Sigmoid colon (tissue), 4 donors: Measurements from ENCODE around the gene SLC9A1.
"Not testable (repeated sequence)": the region's sequence is repeated elsewhere in the genome, so short reads cannot be mapped to it uniquely, and the experiment has no call there.

Source experiments
- EP300 ChIP-seq, 4 donors: sonication (generic); formaldehyde crosslinking; IDR thresholded peaks; one replicate each; pipeline ENCODE4 v1.6.1; 2017; ENCODE audit warnings: antibody characterized with exemption in 4 of 4
- POLR2A ChIP-seq, 2 donors: fragments of 450-650 bp; IDR thresholded peaks; one replicate each; pipeline ENCODE4 v1.6.1; 2016; ENCODE audit warnings: antibody characterized with exemption in 2 of 2, mild to moderate bottlenecking in 2 of 2, moderate library complexity in 2 of 2
- TF ChIP-seq, protein P1 (sequence below), 4 experiments: fragments of 450-650 bp in 3 of 4; fragments of 200-600 bp in 1 of 4; IDR thresholded peaks; one replicate each; pipeline ENCODE4 v1.5.1; 2016 to 2019; ENCODE audit warnings: antibody characterized with exemption in 4 of 4, mild to moderate bottlenecking in 3 of 4, moderate library complexity in 2 of 4

GRCh38 chr1:27125125-27125524, 29.8 kb downstream of the SLC9A1 start:
- TF ChIP-seq, protein P1, sequence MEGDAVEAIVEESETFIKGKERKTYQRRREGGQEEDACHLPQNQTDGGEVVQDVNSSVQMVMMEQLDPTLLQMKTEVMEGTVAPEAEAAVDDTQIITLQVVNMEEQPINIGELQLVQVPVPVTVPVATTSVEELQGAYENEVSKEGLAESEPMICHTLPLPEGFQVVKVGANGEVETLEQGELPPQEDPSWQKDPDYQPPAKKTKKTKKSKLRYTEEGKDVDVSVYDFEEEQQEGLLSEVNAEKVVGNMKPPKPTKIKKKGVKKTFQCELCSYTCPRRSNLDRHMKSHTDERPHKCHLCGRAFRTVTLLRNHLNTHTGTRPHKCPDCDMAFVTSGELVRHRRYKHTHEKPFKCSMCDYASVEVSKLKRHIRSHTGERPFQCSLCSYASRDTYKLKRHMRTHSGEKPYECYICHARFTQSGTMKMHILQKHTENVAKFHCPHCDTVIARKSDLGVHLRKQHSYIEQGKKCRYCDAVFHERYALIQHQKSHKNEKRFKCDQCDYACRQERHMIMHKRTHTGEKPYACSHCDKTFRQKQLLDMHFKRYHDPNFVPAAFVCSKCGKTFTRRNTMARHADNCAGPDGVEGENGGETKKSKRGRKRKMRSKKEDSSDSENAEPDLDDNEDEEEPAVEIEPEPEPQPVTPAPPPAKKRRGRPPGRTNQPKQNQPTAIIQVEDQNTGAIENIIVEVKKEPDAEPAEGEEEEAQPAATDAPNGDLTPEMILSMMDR (IDR thresholded peaks at IDR 0.05), result not testable (repeated sequence)
- not testable (repeated sequence) for TF ChIP-seq POLR2A, EP300 (IDR thresholded peaks at IDR 0.05)
